Activated CD8-positive, alpha-beta memory T cell treated with anti-CD3 and anti-CD28 coated beads, Interleukin-2, amount 10 ng/mL, durations not matched to agents 7 days and 5 days (primary cell): ENCODE data around the gene PTGER4. TPM values are rescaled to one million over a fixed set of nuclear protein-coding genes. Genes with fewer than 3 reads are reported as not detected.
"Not testable (repeated sequence)": the region's sequence is repeated elsewhere in the genome, so short reads cannot be mapped to it uniquely, and the experiment has no call there.

Experiments
- ATAC-seq: fragments of 150-1000 bp; cut with Tn5 transposase; one replicate; pipeline ENCODE4 v1.10.0; 2021; ENCODE audit warnings: moderate library complexity
- CTCF ChIA-PET: fragments of 350-600 bp; sonication (Branson Sonifier 250); formaldehyde crosslinking; loops from one replicate; lab custom pipeline; 2021; ENCODE audit warnings: antibody characterized with exemption; lab: Charles Lee
- DNase-seq: peaks from one replicate; pipeline ENCODE4 v3.0.0-alpha.2; 2020
- H3K27ac Mint-ChIP-seq: one replicate; pipeline ENCODE4 v1.8.0; 2021; ENCODE audit warnings: mild to moderate bottlenecking, mixed read lengths
- H3K27me3 Mint-ChIP-seq: one replicate; pipeline ENCODE4 v1.8.0; 2021; ENCODE audit warnings: mixed read lengths
- H3K36me3 Mint-ChIP-seq: one replicate; pipeline ENCODE4 v1.8.0; 2021; ENCODE audit warnings: mild to moderate bottlenecking, mixed read lengths
- H3K4me1 Mint-ChIP-seq: one replicate; pipeline ENCODE4 v1.8.0; 2021; ENCODE audit warnings: mixed read lengths
- H3K4me3 Mint-ChIP-seq: one replicate; pipeline ENCODE4 v1.8.0; 2021; ENCODE audit warnings: mild to moderate bottlenecking, moderate library complexity, mixed read lengths
- H3K9me3 Mint-ChIP-seq: one replicate; pipeline ENCODE4 v1.8.0; 2022; ENCODE audit warnings: low read depth, mixed read lengths
- total RNA-seq, 2 experiments: library from RNA; stranded (reverse); gene quantifications; one replicate each; pipeline ENCODE4 v1.2.3, GENCODE V29; 2021

PTGER4 gene
- total RNA-seq, 2 experiments from 2014 or later, result 50.8 to 79.1 TPM

DNA sequence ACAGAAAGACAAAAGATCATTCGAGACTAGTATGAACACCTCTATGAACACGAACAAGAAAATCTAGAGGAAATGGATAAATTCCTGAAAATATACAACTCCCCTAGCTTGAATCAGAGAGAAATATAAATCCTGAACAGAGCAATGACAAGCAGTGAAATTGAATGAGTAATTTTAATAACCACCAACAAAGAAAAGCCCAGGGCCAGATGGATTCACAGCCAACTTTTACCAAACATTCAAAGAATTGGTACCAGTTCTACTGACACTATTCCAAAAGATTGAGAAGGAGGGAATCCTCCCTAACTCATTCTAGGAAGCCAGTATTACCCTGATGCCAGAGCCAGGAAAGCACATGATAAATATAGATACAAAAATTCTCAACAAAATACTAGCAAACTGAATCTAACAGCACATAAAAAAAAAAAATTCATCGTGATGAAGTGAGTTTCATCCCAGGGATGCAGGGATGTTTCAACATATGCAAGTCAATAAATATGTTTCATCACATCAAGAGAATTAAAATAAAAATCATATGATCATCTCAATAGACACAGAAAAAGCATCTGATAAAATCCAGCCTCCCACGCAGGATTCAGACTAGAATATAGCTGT lies 25.2 kb upstream of the PTGER4 start:
- H3K4me3 Mint-ChIP-seq, result peak overlapping the region; percentile 76
- peaks cover 65% of the 10 kb centered on the region for H3K4me1 Mint-ChIP-seq
- CTCF ChIA-PET, result interaction anchor here (0.7 to 3.2 kb wide), 9 partner anchors 18 to 212 kb away, joined by 3 to 24 read pairs (median 4); partner anchors contain the start of gene PTGER4
- DNase-seq, result no peak
- H3K27ac Mint-ChIP-seq, result peak overlapping the region; percentile 96
- H3K36me3 Mint-ChIP-seq, result peaks cover 8% of the 10 kb centered on the region
- peaks cover 2% of the 10 kb centered on the region for H3K9me3 Mint-ChIP-seq
- no peaks in the 10 kb centered on the region for H3K27me3 Mint-ChIP-seq
- no peak for ATAC-seq

DNA sequence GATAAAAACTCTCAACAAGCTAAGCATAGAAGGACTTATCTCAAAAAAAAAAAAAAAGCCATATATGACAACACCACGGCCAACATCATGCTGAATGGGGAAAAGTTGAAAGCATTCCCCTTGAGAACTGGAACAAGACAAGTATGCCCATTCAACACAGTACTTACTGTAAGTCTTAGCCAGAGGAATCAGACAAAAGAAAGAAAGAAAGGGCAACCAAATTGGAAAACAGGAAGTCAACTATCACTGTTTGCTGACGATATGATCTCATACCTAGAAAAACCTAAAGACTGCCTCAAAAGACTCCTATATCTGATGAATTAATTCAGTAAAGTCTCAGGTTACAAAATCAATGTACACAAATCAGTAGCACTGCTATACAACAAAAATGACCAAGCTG lies 24.6 kb upstream of the PTGER4 start:
- Mint-ChIP-seq H3K27me3 (no peaks in the 10 kb centered on the region), H3K4me1 (peaks cover 59% of the 10 kb centered on the region), H3K27ac (peak overlapping the region; percentile 96), H3K9me3 (peaks cover 2% of the 10 kb centered on the region), H3K4me3 (peak overlapping the region; percentile 76), H3K36me3 (peaks cover 8% of the 10 kb centered on the region)
- ATAC-seq (peak; percentile 26), DNase-seq (no peak)
- CTCF ChIA-PET, result interaction anchor here (0.7 to 3.0 kb wide), 5 partner anchors 17 to 213 kb away, joined by 3 to 15 read pairs (median 4); no protein-coding TSS in a partner anchor

DNA sequence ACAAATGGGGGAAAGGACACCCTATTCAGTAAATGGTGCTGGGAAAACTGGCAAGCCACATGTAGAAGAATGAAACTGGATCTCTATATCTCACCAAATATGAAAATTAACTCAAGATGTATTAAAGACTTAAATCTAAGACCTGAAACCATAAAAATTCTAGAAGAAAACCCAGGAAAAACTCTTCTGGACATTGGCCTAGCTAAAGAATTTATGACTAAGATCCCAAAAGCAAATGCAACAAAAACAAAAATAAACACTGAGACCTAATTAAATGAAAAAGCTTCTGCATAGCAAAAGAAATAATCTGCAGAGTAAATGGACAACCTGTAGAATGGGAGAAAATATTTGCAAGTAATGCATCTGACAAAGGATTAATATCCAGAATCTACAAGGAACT lies 23.6 kb upstream of the PTGER4 start:
- H3K4me1 Mint-ChIP-seq, result peaks cover 51% of the 10 kb centered on the region
- CTCF ChIA-PET, result interaction anchor here (2.8 kb wide), 1 partner anchor 20 kb away, joined by 11 read pairs; no protein-coding TSS in a partner anchor
- H3K27me3 Mint-ChIP-seq, result not testable (repeated sequence)

GRCh38 chr5:40656766-40657165 lies 22.9 kb upstream of the PTGER4 start:
- Mint-ChIP-seq H3K27me3 (no peaks in the 10 kb centered on the region), H3K9me3 (peaks cover 2% of the 10 kb centered on the region), H3K4me3 (no peak overlapping the region), H3K27ac (no peak overlapping the region), H3K4me1 (peaks cover 47% of the 10 kb centered on the region), H3K36me3 (peaks cover 8% of the 10 kb centered on the region)
- ATAC-seq (no peak), DNase-seq (no peak)
- CTCF ChIA-PET, result no interaction called here

More for the DNA sequence above, 23.6 kb upstream of the PTGER4 start:
- not testable (repeated sequence) for H3K9me3 Mint-ChIP-seq, H3K27ac Mint-ChIP-seq, H3K36me3 Mint-ChIP-seq, ATAC-seq, DNase-seq, H3K4me3 Mint-ChIP-seq

GRCh38 chr5:40660751-40661150 lies 19.0 kb upstream of the PTGER4 start:
- H3K27ac Mint-ChIP-seq, result no peak overlapping the region
- no peak for ATAC-seq
- H3K4me1 Mint-ChIP-seq, result peaks cover 10% of the 10 kb centered on the region
- CTCF ChIA-PET, result no interaction called here
- no peak for DNase-seq
- H3K9me3 Mint-ChIP-seq, result peaks cover 2% of the 10 kb centered on the region
- H3K36me3 Mint-ChIP-seq, result peaks cover 8% of the 10 kb centered on the region
- no peaks in the 10 kb centered on the region for H3K27me3 Mint-ChIP-seq
- no peak overlapping the region for H3K4me3 Mint-ChIP-seq

- H3K27ac Mint-ChIP-seq, result no peak overlapping the region
- no peak overlapping the region for H3K4me3 Mint-ChIP-seq
- H3K9me3 Mint-ChIP-seq, result no peaks in the 10 kb centered on the region
- H3K36me3 Mint-ChIP-seq, result no peaks in the 10 kb centered on the region
- ATAC-seq, result no peak
- peaks cover 16% of the 10 kb centered on the region for H3K4me1 Mint-ChIP-seq
- DNase-seq, result no peak
- CTCF ChIA-PET, result interaction anchor here (1.8 kb wide), 1 partner anchor 14 kb away, joined by 5 read pairs; no protein-coding TSS in a partner anchor
- no peaks in the 10 kb centered on the region for H3K27me3 Mint-ChIP-seq
These were observed 13.9 kb upstream of the PTGER4 start for GRCh38 chr5:40665635-40666298.

DNA sequence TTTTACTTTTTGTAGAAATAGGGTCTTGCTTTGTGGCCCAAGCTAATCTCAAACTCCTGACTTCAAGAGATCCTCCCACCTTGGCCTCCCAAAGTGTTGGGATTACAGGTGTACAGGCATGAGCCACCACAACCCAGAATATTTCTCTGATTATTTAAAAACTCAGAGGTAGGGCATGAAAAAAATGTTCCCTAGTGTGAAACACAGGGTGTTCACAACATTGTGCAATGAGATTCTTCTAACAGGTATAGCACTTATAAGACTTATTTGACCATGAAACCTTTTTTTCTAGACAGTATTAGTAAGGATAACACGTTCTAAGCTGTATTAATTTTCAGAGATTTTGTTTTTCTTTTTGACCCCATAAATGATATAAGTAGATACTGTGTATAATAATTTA lies 13.1 kb upstream of the PTGER4 start:
- peaks cover 16% of the 10 kb centered on the region for H3K4me1 Mint-ChIP-seq

DNA sequence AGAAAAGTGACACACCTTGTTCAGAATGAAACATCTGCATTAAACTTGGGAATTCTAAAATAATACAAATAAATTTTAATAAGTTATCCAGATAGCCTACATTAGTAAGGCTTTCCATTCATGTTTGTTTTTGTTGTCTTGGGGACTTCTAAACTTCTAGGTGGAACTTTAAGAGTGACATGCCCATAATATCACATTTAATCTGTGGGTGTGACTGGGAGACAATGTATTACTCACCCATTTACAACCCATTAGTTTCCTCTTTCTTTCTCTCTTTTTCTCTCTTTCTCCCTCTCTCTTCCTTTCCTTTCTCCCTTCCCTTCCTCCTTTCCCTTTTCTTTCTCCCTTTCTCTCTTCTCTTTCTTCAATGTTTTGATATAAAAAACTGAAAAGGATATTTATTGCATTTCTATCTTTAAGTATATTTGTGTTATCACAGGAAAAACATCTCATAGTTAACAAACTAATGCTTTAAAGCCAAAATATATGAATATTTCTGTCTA lies 12.5 kb upstream of the PTGER4 start:
- CTCF ChIA-PET, result interaction anchor here (1.8 kb wide), 1 partner anchor 15 kb away, joined by 5 read pairs; no protein-coding TSS in a partner anchor

More for the DNA sequence above, 13.1 kb upstream of the PTGER4 start:
- DNase-seq, result no peak
- H3K4me3 Mint-ChIP-seq, result no peak overlapping the region
- H3K9me3 Mint-ChIP-seq, result no peaks in the 10 kb centered on the region
- ATAC-seq, result no peak
- CTCF ChIA-PET, result interaction anchor here (1.8 kb wide), 1 partner anchor 15 kb away, joined by 5 read pairs; no protein-coding TSS in a partner anchor
- no peak overlapping the region for H3K27ac Mint-ChIP-seq
- no peaks in the 10 kb centered on the region for H3K36me3 Mint-ChIP-seq
- H3K27me3 Mint-ChIP-seq, result no peaks in the 10 kb centered on the region

DNA sequence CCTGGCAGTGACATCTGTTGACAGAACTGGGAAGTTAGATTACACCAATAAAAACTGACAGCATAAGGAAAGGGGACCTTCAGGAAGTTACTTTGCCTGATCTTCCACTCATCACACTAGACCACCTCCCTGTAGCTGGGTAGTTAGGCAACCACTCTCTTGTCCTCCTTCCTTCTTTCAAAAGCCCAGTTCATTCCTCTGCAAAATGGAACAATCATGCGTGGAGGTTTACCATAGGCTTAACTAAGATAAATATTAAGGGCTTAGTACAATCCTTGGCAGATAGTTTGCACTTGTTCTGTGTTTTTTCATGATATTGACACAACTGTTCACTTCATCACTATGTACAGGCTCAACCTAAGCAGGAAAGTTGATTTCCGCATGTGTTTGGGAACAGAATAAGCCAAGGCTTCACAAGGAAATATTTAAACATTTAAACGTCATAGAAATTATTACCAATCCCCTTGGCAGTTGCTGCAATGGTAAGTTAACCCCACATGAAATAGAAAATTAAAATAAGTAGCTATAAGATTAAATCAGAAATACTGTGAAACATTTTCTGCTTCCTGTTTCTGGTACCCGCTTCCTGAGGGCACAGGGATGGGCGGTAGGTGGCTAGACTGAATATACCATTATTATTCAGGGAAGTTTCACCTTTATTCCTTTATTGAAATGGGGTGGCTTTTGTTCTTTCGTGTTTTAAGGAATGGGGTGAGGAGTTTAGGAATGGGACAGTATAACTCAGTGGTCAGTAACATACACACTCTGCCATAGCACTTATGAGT lies 9.9 kb upstream of the PTGER4 start:
- no peaks in the 10 kb centered on the region for H3K9me3 Mint-ChIP-seq
- H3K27me3 Mint-ChIP-seq, result no peaks in the 10 kb centered on the region
- CTCF ChIA-PET, result interaction anchor here (1.3 kb wide), 1 partner anchor 721 kb away, joined by 3 read pairs; no protein-coding TSS in a partner anchor
- ATAC-seq (peak; percentile 20), DNase-seq (no peak)
- H3K4me1 Mint-ChIP-seq, result peaks cover 26% of the 10 kb centered on the region
- no peak overlapping the region for H3K27ac Mint-ChIP-seq
- no peak overlapping the region for H3K4me3 Mint-ChIP-seq
- H3K36me3 Mint-ChIP-seq, result no peaks in the 10 kb centered on the region

More for the DNA sequence above, 12.5 kb upstream of the PTGER4 start:
- ATAC-seq (no peak), DNase-seq (no peak)
- Mint-ChIP-seq H3K27me3 (no peaks in the 10 kb centered on the region), H3K4me1 (peaks cover 16% of the 10 kb centered on the region), H3K9me3 (no peaks in the 10 kb centered on the region), H3K27ac (no peak overlapping the region), H3K36me3 (no peaks in the 10 kb centered on the region), H3K4me3 (no peak overlapping the region)

DNA sequence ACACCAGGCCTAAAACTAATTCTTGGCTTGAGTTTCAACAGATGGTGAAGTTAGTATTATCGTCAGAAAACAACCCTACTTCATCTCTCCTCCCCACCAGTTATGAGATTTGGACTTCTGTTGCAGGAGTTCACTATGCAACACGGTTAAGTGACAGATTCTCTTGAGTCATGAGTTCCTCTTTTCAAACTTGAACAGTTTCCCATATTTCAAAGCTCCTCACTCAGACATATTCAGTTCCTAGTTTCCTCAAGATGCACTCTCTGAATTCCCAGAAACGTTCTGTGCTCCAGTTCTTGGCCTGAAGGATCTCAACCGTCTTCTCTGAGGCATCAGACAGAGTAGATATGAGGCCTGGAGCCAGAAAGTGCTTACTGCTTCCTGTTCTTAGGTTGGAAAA lies 7.3 kb upstream of the PTGER4 start:
- H3K4me3 Mint-ChIP-seq, result no peak overlapping the region
- ATAC-seq (no peak), DNase-seq (no peak)
- H3K27me3 Mint-ChIP-seq, result no peaks in the 10 kb centered on the region
- no peaks in the 10 kb centered on the region for H3K9me3 Mint-ChIP-seq
- no peaks in the 10 kb centered on the region for H3K36me3 Mint-ChIP-seq
- CTCF ChIA-PET, result interaction anchor here (0.7 kb wide), 1 partner anchor 18 kb away, joined by 3 read pairs; no protein-coding TSS in a partner anchor
- H3K4me1 Mint-ChIP-seq, result peaks cover 49% of the 10 kb centered on the region
- H3K27ac Mint-ChIP-seq, result no peak overlapping the region

DNA sequence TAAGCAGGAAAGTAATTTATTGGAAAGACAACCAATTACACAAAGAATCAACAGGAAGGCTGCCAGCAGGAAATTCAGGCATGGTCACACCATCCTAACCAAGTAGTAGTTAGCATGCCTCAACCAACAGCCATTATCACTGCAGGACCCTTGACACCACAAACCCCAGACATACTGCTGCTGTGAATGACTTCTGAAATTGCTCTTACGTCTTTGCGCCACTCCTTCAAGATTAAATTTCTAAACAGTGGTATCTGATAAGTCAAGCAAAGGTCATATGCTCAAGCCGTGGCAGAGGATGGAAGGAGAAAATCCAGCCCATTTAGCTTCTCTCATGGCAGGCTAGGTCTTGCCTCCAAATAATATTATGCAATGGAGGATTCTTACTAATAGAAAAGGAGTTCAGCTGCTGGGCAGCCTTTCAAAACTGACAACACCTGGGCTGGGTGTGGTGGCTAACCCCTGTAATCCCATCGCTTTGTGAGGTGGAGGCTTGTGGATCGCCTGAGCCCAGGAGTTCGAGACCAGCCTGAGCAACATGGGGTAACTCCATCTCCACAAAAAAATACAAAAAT lies 5.0 kb upstream of the PTGER4 start:
- H3K27ac Mint-ChIP-seq, result no peak overlapping the region
- H3K4me3 Mint-ChIP-seq, result no peak overlapping the region
- H3K4me1 Mint-ChIP-seq, result peaks cover 47% of the 10 kb centered on the region
- no peak for DNase-seq
- CTCF ChIA-PET, result interaction anchor here (1.1 to 3.7 kb wide), 2 partner anchors 12 to 20 kb away, joined by 3 to 11 read pairs; no protein-coding TSS in a partner anchor
- H3K9me3 Mint-ChIP-seq, result no peaks in the 10 kb centered on the region
- H3K27me3 Mint-ChIP-seq, result no peaks in the 10 kb centered on the region
- peaks cover 1% of the 10 kb centered on the region for H3K36me3 Mint-ChIP-seq
- no peak for ATAC-seq

- no peaks in the 10 kb centered on the region for H3K27me3 Mint-ChIP-seq
- H3K27ac Mint-ChIP-seq, result peak overlapping the region; percentile 80
- peaks cover 39% of the 10 kb centered on the region for H3K4me1 Mint-ChIP-seq
- no peak overlapping the region for H3K4me3 Mint-ChIP-seq
- H3K9me3 Mint-ChIP-seq, result no peaks in the 10 kb centered on the region
- ATAC-seq, result peak; percentile 7
- peak; percentile 63 for DNase-seq
- peaks cover 5% of the 10 kb centered on the region for H3K36me3 Mint-ChIP-seq
- CTCF ChIA-PET, result interaction anchor here (1.1 to 3.7 kb wide), 4 partner anchors 11 to 25 kb away, joined by 3 to 11 read pairs (median 4); no protein-coding TSS in a partner anchor
These were observed 4.2 kb upstream of the PTGER4 start for GRCh38 chr5:40675396-40676133.
